NCI-H82 (cell line): ENCODE results near the gene MAST2.

Experiments used
- DNase-seq: peaks from one replicate; lab custom pipeline; 2025; lab: John Stamatoyannopoulos, UW

Gene MAST2

DNA sequence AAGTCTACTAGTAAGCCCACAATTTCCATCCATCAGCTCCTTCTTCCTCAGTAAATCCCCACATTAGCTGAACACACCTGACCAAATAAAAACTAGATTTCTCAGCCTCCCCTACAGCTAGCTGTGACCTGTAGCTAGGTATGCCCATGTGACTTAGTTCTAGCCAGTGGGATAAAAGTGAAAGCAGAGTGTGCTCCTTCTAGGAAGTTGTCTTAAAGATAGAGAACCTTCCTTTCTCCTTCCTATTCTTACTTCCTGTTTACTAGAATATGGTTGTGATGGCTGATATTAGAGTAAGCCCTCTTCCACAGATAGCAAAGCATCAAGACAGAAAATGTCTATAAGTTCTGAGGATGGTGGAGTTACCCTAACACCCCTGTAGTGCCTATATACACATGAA lies 262.0 kb downstream of the MAST2 start:
- DNase-seq = no peak

DNA sequence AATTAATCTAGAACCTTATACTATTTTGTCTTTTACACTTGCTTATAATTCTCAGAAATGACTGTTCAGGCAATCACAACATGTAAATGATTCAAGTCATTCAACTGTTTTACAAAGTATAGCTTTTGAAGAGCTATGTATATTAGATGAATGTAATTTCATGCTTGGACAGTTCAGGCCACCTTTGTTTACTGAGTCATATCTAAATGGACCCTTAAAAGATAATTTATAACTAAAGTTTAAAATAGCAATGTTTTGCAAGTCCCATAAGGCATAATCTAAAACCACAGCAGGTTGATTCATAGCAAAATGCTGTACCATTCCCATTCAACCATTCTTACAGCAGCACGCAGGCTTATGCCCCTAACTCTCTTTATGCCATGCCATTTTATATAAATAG lies 264.2 kb downstream of the MAST2 start:
- no peak for DNase-seq

DNA sequence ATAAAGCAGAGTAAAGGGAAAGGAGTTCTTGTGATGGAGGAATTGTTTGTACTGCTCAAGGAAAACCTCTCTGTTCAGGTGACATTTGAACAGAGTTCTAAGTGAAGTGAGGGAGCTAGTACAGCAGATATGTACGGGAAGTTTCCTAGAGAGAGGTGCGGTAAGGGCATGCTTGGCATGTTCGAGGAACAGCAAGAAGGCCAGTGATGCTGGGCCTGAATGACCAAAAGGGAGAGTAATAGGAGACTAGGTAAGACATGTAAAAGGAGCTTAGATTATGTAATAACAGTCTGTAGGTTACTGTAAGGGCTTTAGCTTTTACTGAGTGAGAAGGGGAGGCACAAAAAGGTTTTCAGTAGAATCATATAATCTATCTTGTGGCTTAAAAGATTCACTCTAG lies 265.1 kb downstream of the MAST2 start:
- DNase-seq = no peak

DNA sequence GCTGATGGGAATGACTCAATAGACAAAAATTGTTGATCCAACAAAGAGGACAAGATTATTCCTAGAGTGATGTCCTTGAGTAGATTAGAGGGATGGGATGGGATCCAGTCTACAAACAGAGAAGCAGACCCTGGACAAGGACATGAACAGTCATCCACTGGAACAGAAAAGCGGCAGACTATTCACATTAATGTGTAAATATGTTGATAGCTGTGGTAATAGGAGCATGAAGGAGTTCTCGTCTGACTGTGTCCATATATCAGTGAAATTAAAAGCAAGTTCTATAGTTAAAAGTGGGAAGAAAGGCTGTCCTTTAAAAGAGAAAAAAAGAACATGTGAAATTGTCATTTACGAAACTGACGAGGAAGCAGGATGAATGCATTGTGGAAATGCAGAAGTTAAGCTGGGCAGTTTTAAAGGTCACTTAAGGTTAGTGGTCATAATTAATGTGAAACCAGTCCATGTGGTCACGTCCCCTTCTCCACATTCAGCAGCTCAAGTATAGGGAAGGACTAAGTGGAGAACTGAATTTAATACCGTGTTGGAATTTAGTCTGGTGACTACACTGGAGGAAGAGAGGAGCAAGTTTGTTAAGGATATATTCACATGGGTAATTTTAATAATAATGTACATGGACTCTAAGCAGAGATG lies 266.9 kb downstream of the MAST2 start:
- DNase-seq = no peak

DNA sequence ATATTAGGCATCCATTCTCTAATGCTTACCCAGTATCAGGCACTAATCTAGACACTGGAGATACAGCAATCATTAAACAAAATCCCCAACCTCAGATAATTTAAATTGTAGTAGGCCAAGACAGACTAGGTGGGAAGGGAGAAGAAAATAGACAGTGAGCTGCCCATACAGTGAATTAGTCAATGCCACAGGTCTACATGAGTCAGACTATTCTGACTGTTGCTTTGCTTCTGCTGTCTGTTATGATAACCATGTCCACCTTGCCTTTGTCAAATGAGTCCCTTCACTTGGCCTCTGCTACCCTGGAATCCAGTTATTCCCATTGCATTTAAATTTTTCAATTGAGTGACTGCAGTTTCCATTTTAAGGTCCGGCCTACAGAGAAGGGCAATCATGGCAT lies 269.6 kb downstream of the MAST2 start:
- no peak for DNase-seq

DNA sequence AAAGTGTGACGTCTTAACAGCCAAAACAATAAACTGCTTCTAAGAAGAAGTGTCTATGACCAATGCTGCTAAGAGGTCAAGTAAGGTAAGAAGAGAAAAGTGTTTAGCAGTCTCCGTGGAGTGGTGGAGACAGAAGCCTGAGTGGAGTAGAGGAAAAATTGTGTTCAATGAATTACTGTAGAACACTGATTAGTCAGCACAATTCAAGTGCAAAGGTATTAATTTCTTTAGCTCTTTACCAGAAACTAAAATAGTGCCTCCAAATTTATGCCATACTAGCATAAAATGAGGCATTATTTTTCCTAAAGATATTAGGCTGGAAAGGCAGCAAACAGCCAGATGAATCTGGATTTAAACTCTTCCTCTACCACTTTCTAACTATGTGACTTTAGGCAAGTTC lies 272.9 kb downstream of the MAST2 start:
- no peak for DNase-seq

DNA sequence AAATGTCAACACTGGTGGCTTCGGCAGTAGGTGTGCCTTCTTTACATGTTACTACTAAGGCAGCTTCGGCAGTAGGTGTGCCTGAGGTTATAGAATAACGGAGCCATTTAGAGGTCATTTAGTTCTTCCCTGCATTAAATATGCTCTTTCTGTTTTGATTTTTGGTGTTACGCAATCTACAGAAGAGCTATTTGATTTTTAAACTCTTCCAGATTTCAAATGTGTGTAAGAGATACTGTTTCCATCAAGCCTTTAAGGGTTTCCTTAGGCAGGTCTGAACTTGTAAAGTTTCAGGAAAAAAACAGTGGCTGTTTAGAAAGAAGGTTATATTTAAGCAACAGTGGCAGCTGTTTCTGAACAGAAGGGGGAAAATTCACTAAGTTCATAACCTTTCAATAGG lies 274.2 kb downstream of the MAST2 start:
- no peak for DNase-seq

DNA sequence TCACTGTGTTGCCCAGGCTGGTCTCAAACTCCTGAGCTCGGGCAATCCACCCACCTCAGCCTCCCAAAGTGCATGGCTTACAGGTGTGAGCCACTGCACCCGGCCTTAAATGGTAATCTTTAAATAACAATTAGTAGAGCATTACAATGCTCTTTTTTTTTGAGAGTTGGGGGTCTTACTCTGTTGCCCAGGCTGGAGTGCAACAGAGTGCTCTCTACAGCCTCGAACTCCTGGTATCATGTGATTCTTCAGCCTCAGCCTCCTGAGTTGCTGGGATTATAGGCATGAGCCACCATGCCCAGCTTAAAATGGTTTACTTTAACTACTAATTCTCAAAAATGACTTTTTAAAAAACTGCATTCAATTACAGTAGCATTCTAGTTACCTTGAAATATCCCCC lies 276.8 kb downstream of the MAST2 start:
- DNase-seq = no peak

DNA sequence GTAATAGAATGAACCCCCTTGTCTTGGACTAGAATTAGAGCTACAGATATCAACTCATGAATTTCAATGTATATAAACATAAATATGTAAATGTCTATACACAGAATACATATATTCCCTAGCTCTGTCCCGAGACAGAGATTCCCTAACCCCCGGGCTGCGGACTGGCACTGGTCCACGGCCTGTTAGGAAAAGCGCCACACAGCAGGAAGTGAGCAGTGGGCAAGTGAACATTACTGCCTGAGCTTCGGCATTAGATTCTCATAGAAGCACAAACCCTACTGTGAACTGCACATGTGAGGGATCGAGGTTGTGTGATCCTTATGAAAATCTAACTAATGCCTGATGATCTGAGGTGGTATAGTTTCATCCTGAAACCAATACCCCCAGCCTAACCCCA lies 277.8 kb downstream of the MAST2 start:
- no peak for DNase-seq

DNA sequence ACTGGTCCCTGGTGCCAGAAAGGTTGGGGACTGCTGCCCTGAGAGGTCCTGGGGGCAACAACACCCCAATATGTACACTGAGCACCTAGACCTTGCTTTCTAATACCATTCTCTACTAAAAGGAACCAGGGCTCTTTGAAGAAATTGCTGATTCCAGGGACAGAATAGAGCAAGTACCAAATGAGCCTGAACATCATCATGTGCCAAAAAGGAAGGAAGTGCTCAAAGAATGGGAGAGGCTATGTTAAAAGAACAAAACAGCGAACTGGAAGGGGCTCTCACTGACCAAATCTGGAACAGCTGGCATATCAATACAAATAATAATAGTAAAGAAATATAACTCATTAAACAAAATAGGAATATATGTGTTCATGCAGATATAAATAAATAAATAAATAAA lies 278.2 kb downstream of the MAST2 start:
- DNase-seq = no peak

DNA sequence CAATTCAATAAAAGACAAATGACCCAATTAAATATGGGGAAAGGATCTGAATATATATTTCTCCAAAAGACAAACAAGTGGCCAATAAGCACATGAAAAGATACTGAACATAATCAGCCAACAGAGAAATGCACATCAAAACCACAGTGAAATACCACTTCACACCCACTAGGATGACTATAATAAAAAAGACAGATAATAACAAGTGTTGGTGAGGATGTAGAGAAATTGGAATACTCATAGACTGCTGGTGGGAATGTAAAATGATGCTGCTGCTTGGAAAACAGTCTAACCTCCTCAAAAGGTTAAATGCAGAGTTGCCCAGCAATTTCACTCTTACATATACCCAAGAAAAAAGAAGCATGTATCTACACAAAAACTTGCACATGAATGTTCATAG lies 280.2 kb downstream of the MAST2 start:
- no peak for DNase-seq

DNA sequence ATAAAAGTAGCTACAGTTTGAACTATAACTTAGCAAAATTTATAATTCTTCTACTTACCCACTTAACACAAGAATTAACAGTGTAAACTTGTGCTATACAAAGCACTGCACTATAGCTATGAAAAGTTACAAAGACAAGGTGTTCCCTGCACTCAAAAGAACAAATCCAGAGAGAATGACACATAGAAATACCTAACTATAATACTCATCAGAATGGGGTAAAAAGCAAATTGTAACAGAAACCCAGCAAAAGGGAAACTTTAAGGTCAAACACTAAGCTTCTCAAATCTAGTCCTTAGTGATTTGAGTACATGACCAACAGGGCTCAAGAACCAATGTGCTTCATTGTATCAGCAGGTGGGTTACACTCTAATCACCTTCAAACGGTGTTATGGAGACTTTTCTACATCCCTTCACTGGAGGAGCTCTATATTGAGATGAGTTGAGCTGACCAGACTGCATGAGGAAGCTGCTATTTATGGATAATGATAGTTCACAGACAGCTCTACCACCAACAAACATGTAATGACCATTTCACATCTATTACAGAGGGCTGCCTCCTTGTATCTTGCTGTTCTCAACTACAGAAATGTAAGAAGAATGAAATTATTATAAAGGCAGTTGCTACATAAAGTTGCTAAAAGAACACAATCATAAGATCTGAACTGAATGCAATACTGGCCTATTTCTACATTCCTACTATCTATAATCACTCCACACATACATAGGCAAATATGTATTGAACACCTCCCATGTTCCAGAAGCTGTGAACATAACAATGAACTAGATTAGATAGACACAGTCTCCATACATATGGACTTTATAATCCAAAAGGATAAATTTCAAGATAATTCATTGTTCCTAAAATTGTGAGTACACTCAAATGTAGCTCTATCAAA lies 281.4 kb downstream of the MAST2 start:
- no peak for DNase-seq
